Measurements from ENCODE around the gene NAMPT.

The NAMPT gene

DNA sequence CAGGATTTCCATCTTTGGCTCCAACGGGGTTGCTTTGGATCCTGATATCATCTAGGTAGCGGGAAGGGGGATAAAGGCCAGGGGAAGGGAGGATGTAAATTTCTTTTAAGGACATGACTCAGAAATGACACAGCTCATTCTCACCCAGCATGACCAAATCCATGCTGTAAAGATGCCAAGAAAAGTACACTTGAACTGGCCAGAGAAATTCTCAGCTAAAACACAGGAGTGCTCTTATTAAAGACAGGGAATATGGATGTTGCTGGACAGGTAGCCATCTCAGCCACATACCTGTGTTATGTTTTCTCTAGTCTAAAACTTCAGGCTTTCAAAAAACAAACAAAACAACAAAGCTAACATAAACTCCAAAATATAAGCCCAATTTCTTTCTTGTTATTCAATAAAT is 68.3 kb downstream of the NAMPT start:
- TF ChIP-seq NFIC (IDR thresholded peaks at IDR 0.05): no peak
- no peak for TF ChIP-seq EGR1 (IDR thresholded peaks at IDR 0.05)
- no peak for TF ChIP-seq RAD21 (IDR thresholded peaks at IDR 0.05; ENCODE audit: low read depth)
- no peak for TF ChIP-seq YY1 (IDR thresholded peaks at IDR 0.05; ENCODE audit: low read depth)
- no peak for TF ChIP-seq EP300 (IDR thresholded peaks at IDR 0.05; ENCODE audit: borderline replicate concordance)
- TF ChIP-seq FOXM1 (IDR thresholded peaks at IDR 0.05; ENCODE audit: borderline replicate concordance, low read depth): no peak
- TF ChIP-seq CEBPB (IDR thresholded peaks at IDR 0.05): no peak
- TF ChIP-seq TCF12 (IDR thresholded peaks at IDR 0.05; ENCODE audit: low read depth): no peak
- TF ChIP-seq, protein P1, sequence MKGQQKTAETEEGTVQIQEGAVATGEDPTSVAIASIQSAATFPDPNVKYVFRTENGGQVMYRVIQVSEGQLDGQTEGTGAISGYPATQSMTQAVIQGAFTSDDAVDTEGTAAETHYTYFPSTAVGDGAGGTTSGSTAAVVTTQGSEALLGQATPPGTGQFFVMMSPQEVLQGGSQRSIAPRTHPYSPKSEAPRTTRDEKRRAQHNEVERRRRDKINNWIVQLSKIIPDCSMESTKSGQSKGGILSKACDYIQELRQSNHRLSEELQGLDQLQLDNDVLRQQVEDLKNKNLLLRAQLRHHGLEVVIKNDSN (IDR thresholded peaks at IDR 0.05): no peak
- TF ChIP-seq TEAD4 (IDR thresholded peaks at IDR 0.05): no peak
- TF ChIP-seq, protein P2, sequence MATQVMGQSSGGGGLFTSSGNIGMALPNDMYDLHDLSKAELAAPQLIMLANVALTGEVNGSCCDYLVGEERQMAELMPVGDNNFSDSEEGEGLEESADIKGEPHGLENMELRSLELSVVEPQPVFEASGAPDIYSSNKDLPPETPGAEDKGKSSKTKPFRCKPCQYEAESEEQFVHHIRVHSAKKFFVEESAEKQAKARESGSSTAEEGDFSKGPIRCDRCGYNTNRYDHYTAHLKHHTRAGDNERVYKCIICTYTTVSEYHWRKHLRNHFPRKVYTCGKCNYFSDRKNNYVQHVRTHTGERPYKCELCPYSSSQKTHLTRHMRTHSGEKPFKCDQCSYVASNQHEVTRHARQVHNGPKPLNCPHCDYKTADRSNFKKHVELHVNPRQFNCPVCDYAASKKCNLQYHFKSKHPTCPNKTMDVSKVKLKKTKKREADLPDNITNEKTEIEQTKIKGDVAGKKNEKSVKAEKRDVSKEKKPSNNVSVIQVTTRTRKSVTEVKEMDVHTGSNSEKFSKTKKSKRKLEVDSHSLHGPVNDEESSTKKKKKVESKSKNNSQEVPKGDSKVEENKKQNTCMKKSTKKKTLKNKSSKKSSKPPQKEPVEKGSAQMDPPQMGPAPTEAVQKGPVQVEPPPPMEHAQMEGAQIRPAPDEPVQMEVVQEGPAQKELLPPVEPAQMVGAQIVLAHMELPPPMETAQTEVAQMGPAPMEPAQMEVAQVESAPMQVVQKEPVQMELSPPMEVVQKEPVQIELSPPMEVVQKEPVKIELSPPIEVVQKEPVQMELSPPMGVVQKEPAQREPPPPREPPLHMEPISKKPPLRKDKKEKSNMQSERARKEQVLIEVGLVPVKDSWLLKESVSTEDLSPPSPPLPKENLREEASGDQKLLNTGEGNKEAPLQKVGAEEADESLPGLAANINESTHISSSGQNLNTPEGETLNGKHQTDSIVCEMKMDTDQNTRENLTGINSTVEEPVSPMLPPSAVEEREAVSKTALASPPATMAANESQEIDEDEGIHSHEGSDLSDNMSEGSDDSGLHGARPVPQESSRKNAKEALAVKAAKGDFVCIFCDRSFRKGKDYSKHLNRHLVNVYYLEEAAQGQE (IDR thresholded peaks at IDR 0.05; ENCODE audit: low read depth): no peak
- no peak for TF ChIP-seq TAF1 (IDR thresholded peaks at IDR 0.05; ENCODE audit: low read depth)
- TF ChIP-seq, protein P3, sequence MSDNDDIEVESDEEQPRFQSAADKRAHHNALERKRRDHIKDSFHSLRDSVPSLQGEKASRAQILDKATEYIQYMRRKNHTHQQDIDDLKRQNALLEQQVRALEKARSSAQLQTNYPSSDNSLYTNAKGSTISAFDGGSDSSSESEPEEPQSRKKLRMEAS (IDR thresholded peaks at IDR 0.05): no peak
- no peak for TF ChIP-seq ZBTB7A (IDR thresholded peaks at IDR 0.05; ENCODE audit: low read depth)

DNA sequence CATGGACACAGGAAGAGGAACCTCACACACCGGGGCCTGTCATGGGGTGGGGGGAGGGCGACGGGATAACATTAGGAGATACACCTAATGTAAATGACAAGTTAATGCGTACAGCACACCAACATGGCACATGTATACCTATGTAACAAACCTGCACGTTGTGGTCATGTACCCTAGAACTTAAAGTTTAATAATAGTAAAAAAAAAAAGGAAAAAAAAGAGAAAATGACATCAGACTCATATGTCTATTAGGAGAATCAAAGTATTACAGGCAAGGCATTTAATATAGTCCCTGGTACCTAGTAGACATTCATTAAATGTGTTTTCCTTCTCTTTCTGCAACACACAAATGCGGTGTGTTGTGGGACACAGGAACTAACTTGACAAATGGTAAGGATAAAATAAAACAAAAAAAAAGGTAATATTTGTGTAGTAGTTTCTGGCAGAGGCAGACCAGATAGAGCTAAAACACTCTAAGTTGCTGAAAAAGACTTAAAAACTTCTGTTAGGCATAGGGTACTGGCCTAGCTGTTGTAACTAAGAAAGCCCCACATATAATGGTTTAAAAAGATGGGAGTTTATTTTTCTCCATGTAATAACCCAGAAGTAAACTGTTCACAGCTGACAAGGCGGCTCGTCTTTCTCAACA is 68.8 kb downstream of the NAMPT start:
- TF ChIP-seq, protein P1 (IDR thresholded peaks at IDR 0.05): no peak
- TF ChIP-seq, protein P2 (IDR thresholded peaks at IDR 0.05; ENCODE audit: low read depth): no peak
- no peak for TF ChIP-seq NFIC (IDR thresholded peaks at IDR 0.05)
- TF ChIP-seq EGR1 (IDR thresholded peaks at IDR 0.05): no peak

DNA sequence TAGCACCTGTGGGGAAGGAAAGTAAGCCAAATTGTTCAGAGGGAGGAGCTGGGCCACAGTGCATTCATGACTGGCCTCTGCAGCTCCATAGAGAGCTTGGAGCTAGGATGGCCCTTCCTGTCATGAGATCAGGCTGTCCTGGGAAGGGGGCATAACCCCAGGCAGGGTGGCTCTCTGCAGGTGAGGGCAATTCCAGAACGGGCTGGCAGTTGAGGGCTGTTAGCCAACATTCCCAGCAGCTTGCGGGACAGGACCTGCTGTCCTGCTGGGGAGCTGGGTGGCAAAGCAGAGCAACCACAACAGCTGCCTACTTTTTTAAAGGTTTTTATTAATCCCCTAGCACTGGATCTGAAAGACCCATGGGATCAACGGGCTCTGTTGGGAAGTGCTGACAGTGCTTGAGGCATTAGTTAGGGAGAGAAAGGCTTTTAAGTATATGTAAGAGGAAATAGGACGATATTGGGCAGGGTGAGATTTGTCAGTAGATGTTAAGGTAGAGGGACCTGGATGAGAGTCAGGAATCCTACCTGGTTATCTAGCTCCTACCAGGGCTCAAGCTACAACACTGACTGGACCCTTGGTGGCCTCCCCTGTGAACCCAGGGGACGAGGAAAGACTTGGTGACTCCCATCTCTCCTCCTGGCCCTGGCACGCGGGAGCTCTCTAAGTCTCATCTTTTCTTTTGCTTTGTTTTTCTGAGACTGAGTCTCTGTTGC is 77.8 kb downstream of the NAMPT start:
- TF ChIP-seq ZBTB7A (IDR thresholded peaks at IDR 0.05; ENCODE audit: low read depth) (no peak), EGR1 (IDR thresholded peaks at IDR 0.05) (no peak), TEAD4 (IDR thresholded peaks at IDR 0.05) (no peak), YY1 (IDR thresholded peaks at IDR 0.05; ENCODE audit: low read depth) (no peak), TCF12 (IDR thresholded peaks at IDR 0.05; ENCODE audit: low read depth) (no peak), EP300 (IDR thresholded peaks at IDR 0.05; ENCODE audit: borderline replicate concordance) (no peak), CREB1 (IDR thresholded peaks at IDR 0.05; ENCODE audit: low read depth) (no peak), CEBPB (IDR thresholded peaks at IDR 0.05) (no peak), TAF1 (IDR thresholded peaks at IDR 0.05; ENCODE audit: low read depth) (no peak), NFIC (IDR thresholded peaks at IDR 0.05) (no peak), FOXM1 (IDR thresholded peaks at IDR 0.05; ENCODE audit: borderline replicate concordance, low read depth) (no peak)
- TF ChIP-seq, protein P3 (IDR thresholded peaks at IDR 0.05): no peak
- TF ChIP-seq, protein P1 (IDR thresholded peaks at IDR 0.05): no peak

- TF ChIP-seq, protein P3 (IDR thresholded peaks at IDR 0.05): no peak
- TF ChIP-seq, protein P2 (IDR thresholded peaks at IDR 0.05; ENCODE audit: low read depth): no peak
Observed at GRCh38 chr7:106205621-106206222, 79.1 kb downstream of the NAMPT start.
